Ramos (cell line): ENCODE data around the gene GPR132.
"Not testable (repeated sequence)": the region's sequence is repeated elsewhere in the genome, so short reads cannot be mapped to it uniquely, and the experiment has no call there.

Source experiments
- in situ Hi-C: fragments of 300-500 bp; cut with MboI; formaldehyde crosslinking; loops from one replicate; pipeline ENCODE4 v1.14.3; 2022; ENCODE audit warnings: low sequenced_read_pairs; ENCODE audit not compliant: unreplicated experiment

Gene GPR132

DNA sequence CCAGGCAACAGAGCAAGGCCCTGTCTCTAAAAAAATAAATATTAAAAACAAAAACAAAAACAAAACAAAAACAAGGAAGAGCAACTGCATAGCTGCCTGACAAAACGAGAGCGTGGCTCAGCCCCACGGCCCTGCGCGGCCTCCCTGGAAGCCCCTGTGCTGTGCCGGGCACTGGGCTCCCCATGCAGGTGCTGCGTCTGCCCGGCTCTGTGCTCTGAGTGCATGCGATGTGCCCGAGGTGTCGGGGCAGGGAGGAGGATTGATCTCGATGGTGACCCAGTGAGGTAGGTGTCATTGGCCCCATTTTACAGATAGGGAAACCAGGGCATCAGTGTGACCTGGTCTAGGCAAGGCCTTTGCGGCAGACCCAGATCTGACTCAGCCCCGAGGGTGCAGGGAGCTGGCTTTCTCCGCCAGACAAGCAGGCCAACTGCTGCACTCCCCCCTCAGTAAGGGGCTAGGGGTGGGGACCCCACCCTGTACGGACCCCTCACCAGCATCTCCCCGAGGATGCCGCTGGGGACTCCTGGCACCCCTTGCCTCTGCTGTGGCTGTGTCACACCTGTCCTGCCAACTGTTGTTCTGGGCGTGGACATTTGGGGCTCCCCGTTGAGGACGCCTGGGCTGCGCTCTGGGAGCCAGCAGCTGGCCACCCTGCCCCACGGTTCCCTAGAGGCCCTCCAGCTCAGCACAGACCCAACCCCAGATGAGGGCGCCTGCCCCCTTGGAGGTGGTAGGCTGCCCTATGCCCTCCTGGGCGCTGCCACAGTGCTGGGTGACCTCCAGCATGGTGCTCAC, 15.3 kb downstream of the GPR132 start:
- in situ Hi-C loops = loop anchor here (5.0 kb wide), 2 partner anchors 78 to 158 kb away; no protein-coding TSS in a partner anchor

DNA sequence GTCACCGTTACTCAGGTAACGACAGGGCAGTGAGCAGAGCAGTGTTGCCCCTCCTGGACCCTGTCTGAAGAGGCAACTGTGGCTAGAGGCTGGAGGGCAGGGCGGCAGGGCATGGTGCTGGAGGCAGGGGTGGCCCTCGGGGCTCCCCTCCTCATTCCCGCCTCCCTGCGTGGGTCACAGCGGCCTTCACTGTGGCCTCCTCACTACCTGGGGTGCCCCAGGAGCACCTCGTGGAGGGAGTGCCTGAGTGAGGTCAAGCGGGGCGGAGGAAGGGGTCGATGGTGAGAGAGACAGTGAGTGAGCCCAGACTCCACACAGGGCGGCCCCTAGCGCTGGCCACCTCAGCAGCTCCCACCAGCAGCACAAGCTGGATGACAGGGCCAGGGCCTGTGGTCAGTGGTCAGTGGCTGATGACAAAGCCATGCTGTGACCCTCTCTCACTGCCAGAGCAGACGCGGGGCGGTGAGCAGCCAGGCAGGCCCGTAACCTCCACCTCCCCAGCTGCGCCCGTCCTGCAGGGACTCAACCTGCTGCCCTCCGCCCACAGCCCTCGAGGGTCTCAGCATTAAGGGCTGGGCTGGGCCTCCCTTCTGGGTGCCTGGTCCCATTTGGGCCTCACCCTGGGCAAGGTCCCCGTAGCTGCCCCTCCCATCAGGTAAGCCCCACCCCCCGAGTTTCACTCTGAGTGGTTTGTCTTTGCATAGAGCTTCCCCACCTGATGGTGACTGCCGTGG, 17.8 kb downstream of the GPR132 start:
- in situ Hi-C loops = loop anchor here (5.0 kb wide), 2 partner anchors 75 to 155 kb away; no protein-coding TSS in a partner anchor

DNA sequence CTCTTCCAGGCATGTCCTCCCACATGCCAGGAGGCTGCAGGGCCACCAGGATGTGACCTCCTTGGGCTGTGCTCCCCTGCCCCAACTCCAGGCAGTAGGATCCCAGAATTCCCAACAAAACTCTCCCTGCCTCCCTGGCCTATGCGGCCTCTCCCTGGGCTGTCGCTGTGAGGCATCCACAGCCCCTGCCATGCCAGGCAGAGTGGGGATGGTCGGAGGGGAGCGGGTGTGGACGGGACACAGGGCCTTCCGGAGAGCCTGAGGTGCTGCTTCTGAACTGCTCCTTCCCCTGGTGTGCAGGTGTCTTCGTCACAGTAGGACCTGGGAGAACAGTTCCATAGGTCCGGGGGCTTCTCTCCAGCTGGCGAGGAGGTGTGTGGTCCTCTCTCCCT, 18.3 kb downstream of the GPR132 start:
- in situ Hi-C loops = loop anchor here (5.0 kb wide), 2 partner anchors 75 to 155 kb away; no protein-coding TSS in a partner anchor

DNA sequence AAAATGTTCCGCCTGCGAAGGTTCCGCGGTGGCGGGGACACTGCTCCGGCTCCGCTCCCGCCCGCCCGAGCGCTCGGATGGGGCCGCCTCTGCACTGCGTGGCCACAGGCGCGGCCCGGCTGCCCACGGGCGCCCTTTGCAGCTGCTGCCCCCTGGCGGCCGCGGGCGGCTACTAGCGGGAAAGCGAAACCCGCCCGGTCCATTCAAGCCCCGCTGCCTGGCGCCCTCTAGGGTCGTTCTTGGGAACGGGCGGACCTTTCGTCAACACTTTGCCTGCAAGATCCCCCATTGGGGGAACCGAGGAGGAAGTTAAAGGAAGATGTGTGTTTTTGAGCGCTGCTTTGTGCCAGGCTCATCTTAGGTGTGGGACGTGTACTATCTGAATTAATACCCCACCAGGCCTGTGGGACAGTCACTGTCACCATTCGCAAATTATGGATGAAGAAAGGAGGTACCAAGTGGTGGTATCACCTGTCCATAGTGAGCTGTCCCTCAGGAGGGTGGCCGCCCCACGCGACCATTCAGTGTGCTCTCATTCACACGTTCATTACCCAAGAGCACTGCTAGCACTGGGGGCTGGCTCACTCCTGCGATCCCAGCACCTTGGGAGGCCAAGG, 19.4 kb downstream of the GPR132 start:
- in situ Hi-C loops = loop anchor here (5.0 kb wide), 2 partner anchors 74 to 154 kb away; no protein-coding TSS in a partner anchor

DNA sequence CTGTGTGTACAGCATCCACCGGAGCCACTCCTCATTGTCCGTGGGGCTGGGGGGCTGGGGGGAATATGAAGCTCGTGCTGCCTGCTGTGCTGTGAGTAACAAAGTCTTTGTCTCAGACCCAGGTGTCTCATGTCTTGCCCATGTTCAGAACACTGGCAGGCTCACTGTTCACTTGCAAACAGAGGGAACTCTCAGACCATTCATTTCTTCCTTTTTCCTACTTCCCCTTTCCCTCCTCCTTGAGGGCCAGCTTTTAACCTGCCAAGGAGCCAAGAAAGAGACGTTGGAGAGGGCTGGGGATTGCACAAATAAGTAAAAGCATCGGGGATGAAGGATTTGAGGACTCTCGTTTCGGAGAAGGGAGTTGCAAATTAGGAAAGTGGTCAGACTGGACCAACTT, 21.6 kb downstream of the GPR132 start:
- in situ Hi-C loops = no loop called here

DNA sequence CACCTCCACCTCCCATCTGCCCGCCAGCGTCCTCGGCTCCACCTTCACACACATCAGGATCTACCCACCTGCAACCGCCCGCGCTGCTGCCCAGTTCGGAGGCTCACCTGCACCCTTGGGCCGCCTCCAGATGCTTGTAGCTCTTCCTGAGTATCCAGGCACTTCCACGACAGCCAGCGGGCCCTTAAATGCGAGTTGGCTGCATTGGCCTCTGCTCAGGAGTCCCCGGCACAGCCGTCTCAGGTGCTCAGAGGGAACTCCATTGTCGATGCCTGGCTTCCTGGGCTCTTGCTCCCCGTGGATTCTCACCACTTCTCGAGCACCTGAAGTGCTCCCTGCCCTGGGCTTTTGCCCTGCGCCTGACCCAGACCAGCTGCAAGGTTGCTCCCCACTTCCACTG, 22.4 kb downstream of the GPR132 start:
- in situ Hi-C loops = no loop called here

DNA sequence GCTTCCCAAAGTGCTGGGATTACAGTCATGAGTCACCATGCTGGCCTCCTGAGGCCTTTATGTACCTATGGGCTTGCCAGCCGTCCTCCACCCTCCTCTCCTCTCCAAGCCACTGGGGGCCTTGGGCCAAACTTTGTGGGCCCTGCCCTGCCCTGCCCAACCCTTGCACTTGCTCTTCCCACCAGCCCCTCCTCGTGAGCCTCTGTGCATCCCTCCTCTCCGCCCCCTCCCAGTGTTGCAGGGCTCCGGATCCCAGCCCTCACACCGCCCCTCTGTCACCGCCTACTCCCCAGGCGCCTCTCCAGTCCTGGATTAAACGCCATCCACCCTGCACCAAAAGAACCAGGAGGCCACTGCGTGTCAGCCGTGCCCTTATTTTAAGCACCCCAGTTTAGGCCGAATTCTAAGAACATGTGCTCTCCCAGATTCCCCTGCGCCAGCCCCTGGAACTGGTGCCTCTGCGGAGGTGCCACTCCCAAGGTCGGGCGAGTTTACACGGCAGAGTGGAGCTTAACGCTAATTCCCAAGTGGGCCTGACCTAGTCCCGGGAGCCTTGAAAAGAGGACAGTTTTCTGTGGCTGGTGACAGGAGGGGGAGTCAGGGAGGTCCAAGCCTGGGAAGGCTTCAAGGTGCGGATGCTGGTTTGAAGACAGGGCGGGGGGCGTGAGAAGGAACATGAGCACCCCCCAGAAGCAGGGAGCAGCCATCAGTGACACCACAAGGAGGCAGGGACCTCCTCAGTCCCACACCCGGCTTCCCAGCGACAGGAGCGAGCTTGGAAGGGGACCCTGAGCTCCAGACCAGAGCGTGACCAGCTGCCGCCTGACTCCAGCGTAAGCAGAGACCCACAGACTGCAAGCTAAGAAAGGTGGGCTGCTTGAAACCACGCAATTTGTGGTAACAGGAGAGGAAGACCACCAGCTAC, 23.1 kb downstream of the GPR132 start:
- in situ Hi-C loops = no loop called here

DNA sequence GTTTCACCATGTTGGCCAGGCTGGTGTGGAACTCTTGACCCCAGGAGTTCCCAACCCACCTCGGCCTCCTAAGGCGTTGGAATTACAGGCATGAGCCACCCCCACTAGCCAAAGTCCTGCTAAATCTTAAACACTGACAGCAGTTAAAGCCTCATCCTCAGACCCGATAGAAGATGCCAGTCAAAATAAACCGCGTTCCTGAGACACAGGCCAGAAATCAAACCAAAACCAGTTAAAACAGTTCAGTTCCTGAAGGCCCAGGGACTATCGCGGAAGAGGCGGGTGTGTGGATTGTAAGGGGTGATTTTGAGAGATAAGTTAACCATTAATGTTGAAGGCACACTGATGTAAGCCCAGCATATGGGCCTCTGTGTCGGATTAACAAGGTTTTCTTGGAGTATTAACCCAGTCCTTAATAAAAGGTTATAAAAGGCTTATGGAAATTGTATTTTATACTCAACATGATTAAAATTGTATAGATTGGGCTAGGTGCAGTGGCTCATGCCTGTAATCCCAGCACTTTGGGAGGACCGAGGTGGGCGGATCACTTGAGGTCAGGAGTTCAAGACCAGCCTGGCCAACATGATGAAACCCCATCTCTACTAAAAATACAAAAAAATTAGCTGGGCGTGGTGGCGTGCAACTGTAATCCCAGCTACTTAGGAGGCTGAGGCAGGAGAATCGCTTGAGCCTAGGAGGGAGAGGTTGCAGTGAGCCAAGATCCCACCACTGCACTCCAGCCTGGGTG, 25.6 kb downstream of the GPR132 start:
- in situ Hi-C loops = no loop called here

DNA sequence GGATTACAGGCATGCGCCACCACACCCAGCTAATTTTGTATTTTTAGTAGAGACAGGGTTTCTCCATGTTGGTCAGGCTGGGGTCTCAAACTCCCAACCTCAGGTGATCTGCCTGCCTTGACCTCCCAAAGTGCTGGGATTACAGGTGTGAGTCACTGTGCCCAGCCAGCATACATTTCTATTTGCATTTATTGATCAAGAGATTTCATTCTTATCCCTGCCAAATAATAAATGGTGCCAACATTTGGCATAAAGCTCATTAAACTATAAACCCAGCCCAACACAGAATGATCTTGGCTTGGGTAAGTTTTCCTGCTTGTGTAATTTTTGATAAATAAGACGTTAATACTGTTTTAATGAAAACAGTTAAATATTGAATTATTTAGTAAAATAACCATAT, 29.6 kb downstream of the GPR132 start:
- in situ Hi-C loops = not testable (repeated sequence)

DNA sequence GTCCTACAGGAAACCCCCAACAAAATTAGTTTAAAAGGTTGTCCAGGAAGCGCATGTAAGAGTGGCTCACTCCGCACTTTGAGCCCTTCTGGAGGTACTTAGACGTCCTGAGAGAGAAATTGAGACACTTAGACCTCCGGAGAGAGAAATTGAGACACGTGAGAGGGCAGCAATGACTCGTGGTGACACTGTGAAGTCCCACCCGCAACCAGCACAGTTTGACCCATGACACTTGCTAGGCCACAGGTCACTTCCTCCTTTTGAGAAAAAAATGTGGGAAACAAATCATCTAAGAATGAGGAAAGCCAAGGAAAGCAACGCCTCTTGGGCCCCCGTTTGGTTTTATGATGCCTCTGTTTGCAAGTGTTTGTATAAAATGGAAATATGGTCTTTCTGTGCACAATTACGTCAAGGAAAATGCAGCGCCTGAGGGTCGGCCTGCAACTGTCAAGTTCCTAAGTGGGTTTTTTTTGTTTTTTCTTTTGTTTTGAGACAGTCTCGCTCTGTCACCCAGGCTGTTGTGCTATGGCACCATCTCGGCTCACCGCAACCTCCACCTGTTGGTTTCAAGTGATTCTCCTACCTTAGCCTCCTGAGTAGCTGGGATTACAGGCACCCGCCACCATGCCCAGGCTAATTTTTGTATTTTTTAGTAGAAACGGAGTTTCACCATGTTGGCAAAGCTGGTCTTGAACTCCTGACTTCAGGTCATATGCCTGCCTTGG, 30.8 kb downstream of the GPR132 start:
- in situ Hi-C loops = no loop called here

DNA sequence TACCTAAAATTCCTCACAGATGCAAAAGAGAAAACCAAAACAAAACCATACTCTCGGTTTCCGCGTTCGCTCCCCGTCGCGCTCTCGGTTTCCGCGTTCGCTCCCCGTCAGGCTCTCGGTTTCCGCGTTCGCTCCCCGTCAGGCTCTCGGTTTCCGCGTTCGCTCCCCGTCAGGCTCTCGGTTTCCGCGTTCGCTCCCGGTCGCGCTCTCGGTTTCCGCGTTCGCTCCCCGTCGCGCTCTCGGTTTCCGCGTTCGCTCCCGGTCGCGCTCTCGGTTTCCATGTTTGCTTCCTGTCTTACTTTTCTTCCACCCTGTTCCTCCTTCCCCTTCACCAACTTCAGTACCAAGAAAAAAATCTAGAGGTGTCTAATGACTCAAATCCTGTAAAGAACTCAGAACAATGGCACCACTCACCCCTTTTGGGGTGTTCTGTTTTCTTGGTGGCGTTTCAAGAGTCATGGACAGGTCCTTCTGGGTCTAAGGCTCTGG, 31.8 kb downstream of the GPR132 start:
- in situ Hi-C loops = not testable (repeated sequence)

DNA sequence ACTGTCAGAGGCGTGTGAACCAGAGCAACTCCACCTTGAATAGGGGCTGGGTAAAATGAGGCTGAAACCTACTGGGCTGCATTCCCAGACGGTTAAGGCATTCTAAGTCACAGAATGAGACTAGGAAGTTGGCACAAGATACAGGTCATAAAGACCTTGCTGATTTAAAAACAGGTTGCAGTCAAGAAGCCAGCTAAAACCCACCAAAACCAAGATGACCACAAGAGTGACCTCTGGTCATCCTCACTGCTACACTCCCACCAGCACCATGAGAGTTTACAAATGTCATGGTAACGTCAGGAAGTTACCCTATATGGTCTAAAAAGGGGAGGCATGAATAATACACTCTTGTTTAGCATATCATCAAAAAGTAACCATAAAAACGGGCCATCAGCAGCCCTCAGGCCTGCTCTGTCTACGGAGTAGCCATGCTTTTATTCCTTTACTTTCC, 32.8 kb downstream of the GPR132 start:
- in situ Hi-C loops = not testable (repeated sequence)

DNA sequence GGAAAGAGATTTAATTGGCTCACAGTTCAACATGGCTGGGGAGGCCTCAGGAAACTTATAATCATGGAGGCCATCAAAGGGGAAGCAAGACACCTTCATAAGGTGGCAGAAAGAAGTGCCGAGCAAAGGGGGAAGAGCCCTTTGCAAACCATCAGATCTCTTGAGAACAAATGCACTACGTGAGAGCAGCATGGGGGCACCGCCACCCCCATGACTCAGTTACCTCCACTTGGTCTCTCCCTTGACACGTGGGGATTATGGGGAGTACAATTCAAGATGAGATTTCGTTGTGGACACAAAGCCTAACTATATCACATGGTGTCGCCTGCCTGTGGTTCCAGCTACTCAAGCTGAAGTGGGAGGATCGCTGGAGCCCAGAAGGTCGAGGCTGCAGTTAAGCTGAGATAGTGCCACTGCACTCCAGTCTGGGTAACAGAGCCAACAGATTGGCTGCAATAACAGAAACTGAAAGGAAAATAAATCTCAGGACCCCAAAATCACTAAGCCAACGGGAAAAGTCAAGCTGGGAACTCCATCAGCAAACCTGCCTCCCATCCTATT, 34.3 kb downstream of the GPR132 start:
- in situ Hi-C loops = no loop called here

DNA sequence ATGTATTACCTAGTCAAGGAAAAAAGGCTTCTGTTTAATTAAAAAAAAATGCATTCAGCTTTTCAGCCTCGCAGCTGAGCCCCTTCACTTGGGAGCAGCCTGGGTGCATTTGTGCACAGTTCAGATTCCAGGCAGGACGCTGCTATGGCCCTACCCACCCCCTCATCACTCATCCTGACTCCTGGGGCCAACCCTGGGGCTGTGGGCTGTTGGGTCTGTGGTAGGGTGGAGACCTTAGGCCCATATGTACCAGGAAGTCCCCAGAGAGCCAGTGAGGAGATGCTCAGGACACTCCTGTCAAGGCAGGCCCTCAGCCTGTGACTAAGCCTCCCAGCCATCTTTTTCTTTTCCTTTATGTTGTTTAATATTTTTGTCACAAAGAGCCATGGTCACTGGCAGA, 35.0 kb downstream of the GPR132 start:
- in situ Hi-C loops = no loop called here

DNA sequence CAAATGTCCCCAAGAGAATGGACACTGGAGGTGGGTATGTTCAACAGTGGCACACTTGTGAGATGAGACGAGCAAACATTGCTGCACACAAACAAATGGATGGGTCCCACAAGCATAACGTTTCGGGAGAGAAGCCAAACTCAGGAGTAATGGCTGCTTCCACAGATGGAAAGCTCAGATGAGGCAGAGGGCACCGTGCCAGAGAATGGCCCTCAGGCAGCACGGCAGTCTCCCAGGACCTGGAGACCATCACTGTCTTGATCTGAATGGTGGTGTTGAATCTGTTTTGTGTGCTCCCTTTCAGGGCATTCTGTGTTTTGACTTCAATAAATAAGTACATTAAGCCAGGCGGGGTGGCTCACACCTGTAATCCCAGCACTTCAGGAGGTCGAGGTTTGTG, 35.8 kb downstream of the GPR132 start:
- in situ Hi-C loops = no loop called here

DNA sequence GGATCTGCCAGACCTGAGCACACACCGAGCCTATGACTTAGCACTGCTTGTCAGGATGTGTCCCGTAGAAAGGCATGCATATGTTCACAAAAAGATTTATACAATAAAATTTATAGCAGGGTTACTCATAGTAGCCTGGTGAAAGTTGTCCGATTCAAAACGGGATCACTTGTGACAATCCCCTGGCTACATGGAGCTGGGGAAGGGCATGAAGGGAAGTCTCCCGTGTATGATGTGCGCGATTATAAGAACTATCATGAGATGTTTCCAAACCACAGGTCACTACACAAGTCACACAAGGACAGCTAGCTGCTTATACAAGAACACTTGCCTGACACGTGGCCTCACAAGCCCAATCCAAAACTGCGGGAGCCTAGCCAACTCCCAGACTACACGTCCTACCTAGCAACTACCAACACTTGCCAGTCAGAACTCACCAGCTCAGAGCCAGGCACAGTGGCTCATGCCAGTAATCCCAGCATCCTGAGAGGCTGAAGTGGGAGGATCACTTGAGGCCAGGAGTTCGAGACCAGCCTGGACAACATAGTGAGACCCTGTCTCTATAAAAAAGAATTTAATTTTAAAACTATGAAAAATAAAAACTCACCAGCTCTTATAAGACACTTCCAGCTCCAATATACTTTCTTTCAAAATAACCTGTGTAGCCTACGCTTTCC, 36.8 kb downstream of the GPR132 start:
- in situ Hi-C loops = no loop called here

DNA sequence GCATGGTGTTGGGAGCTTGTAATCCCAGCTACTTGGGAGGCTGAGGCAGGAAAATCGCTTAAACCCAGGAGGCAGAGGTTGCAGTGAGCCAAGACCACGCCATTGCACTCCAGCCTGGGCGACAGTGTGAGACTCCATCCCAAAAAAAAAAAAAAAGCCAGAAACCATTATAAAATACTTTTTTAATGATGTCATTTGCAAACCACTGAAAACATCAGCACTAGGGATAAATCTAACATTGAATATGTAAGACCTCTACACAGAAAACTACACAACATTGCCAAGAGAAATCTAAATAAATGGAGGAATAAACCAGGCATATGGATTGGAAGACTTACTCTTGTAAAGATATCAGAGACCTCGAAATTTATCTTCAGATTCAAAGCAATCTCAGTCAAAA, 37.5 kb downstream of the GPR132 start:
- in situ Hi-C loops = not testable (repeated sequence)
